HFF-Myc (cell line): ENCODE results near the gene SLC41A1.

Experiments used
- DNase-seq: peaks from one replicate; pipeline ENCODE4 v3.0.0-alpha.2; 2011; ENCODE audit warnings: low read depth; ENCODE audit errors: extremely low read depth
- H3K4me3 ChIP-seq: replicated peaks from 2 replicates; pipeline ENCODE4 v1.5.1; 2011; ENCODE audit warnings: low read depth, mild to moderate bottlenecking, control low read depth, low read length
- TF ChIP-seq, protein P1 (sequence below): IDR thresholded peaks from 2 replicates; pipeline ENCODE4 v1.5.1; 2012; ENCODE audit warnings: mild to moderate bottlenecking, low read depth, low read length, control low read depth; ENCODE audit errors: missing control alignments

Gene SLC41A1

DNA sequence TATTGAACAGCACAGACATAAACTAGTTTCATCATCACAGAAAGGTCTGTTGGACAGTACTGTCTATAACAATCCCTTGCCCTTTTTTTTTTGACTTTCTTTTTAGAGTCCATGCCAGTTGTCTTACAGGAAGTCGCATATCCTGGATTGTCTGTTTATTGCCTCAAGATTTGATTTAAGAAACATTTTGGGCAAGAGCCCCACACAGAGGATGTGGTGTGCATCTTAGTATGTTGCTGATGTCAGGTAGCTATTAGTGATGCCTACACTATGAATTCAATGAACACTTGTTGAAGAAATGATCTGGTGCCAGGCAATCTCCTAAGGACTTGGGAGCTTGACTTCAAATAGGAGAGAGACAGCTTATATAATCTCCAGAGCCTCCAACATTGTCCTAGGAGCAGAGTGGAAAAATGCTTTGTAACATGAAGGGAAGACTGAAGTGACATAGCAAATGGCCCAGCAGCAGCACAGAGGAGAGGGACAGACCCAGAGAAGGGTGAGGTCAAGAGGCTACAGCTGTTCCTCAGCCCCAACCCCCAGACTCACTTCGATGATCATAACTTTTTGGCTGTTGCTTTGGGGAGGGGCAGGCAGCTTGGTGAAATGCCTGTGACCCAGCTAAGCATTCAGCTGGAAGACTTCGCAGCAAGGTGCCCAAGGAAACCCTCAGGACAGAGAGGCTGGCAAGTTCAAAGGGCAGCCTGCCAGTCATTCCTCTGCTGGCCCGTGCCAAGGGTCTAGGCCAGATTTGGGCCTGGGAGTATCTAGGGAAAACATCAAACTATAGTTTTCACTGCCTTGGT lies 30.2 kb downstream of the SLC41A1 start:
- no peak for DNase-seq
- no peak overlapping the region for H3K4me3 ChIP-seq
- TF ChIP-seq, protein P1, sequence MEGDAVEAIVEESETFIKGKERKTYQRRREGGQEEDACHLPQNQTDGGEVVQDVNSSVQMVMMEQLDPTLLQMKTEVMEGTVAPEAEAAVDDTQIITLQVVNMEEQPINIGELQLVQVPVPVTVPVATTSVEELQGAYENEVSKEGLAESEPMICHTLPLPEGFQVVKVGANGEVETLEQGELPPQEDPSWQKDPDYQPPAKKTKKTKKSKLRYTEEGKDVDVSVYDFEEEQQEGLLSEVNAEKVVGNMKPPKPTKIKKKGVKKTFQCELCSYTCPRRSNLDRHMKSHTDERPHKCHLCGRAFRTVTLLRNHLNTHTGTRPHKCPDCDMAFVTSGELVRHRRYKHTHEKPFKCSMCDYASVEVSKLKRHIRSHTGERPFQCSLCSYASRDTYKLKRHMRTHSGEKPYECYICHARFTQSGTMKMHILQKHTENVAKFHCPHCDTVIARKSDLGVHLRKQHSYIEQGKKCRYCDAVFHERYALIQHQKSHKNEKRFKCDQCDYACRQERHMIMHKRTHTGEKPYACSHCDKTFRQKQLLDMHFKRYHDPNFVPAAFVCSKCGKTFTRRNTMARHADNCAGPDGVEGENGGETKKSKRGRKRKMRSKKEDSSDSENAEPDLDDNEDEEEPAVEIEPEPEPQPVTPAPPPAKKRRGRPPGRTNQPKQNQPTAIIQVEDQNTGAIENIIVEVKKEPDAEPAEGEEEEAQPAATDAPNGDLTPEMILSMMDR, result no peak

DNA sequence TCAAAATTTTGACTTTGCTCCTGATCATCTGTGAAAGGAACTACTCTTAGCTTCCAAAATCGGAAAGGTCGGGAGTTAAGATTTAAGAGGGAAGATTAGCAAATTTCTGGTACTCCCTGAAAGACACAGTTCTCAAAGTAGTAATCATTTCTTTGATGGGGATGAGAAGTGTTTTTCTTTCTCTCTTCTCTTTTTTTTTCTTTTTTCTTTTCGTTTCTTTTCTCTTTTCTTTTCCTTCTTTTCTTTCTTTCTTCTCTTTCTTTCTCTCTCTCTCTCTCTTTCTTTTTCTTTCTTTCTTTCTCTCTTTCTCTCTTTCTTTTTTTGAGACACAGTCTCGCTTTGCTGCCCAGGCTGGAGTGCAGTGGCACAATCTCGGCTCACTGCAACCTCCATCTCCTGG lies 32.7 kb downstream of the SLC41A1 start:
- no peak overlapping the region for H3K4me3 ChIP-seq
- DNase-seq, result no peak
- TF ChIP-seq, protein P1, result no peak

DNA sequence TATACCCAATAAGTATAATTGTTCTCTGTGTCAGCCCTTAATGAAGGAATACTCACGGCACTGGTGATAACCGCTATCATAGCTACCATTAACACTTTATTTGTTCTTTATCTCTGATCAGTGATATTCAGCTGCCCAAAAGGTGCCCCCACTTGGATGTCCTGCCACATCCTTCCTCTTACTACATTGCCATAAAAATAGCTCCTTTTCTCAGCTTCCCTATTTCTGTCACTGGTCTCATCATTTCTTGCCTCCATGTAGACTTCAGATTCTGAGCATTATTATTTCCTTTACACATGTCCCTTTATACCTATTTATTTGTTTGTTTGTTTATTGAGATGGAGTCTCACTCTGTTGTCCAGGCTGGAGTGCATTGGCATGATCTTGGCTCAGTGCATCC lies 35.0 kb downstream of the SLC41A1 start:
- TF ChIP-seq, protein P1, result no peak
- DNase-seq, result no peak
- H3K4me3 ChIP-seq, result no peak overlapping the region

DNA sequence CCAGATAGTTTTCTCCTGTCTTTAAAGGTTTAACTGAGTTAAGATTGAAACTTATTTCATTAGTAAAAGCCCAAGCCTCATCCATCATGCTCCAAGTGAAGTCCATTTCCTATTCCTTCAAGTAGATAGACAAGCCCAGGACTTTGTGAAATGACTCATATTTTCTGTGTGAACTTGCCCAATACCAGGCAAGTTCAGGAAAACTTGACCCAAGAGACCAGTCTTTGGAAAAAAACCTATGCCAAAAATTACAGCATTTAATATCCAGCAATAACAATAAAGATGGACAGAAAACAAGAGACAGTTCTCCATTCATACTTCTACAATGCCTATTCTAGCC lies 37.3 kb downstream of the SLC41A1 start:
- TF ChIP-seq, protein P1, result no peak
- DNase-seq, result no peak
- peak overlapping the region; percentile 81 for H3K4me3 ChIP-seq

DNA sequence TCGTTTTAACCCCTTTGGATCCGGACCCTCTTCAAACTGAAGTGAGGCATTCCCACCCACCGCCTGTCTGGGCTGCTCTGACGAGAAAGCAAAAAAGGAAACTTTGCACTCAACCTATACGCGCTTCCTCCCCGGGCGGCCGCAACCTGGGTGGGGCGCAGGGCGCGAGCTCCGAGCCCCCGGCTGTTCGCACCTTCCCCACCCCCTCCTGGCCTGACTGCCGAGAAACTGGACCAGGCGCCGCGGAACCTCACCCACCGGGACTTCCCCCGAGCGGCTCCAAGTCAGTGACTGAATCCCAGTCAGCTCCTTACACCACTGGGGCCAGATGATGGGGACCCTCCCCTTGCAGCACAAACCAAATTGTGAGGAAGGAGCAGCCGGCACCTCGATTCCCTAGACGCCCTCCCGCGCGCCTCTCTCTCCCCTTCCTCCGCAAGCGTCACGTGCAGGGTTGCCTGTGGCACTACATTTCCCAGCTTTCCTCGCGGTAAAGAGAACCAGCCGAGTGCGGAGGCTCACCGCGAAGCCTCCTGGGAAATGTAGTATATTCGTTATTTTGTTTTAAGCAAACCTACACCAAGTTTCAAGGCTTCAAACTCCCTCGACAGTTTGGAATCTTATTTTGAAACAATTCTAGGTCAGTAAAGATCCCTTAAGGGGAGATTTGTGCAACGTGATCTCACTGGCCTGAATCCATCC lies 37.8 kb downstream of the SLC41A1 start, which contains the start of gene RAB29:
TSS of gene RAB29 (minus strand) at position 468 of the 702 bp plus-strand sequence. CDS start 526 bp downstream, outside the sequence.
- peak; percentile 61 for DNase-seq
- TF ChIP-seq, protein P1, result no peak
- peak within 1 kb of the TSS; percentile 81 for H3K4me3 ChIP-seq

DNA sequence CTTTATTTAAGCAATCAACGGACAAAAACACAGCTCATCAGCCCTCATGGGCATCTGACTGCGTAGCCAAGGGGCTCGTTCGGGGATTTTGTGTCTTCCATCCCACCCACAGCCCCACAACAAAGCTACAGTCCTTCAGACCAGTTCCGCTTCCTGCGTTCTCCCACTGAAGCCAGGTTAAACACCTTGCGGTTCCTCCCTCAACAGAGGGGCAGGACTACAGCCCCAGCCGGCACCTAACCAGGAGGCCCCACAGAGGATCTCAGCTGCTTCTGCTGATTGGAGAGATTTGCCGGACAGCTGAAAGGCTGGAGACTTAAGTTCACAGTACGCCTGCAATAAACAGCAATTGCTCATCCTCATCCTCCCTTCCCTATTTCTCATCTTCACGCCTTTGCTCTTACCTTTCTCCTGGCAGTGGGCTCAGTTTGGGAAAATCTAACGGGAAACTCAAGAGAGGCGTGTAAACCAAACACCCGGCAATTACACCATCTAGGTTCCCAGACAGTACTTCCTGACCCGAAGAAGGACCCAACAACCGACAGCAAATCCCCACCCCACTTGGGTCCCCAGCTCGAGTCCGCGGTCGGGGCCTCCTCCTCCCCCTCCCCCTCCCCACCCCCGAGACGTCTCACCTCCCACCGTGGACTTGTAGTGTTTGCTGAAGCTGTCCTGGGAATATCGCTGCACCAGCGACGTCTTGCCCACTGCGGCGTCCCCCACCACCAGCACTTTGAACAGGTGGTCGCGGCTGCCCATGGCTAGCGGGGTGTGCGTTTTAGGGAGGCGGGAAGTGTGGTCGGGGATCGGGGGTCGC lies 38.6 kb downstream of the SLC41A1 start:
- DNase-seq, result no peak
- TF ChIP-seq, protein P1, result no peak
- H3K4me3 ChIP-seq, result peak overlapping the region; percentile 81
